HG02981 (cell line): ENCODE measurements around the gene STARD5.
"Not testable (repeated sequence)": the region's sequence is repeated elsewhere in the genome, so short reads cannot be mapped to it uniquely, and the experiment has no call there.

Experiments
- ATAC-seq: cut with Tn5 transposase; IDR thresholded peaks from one replicate; pipeline ENCODE4 v1.9.1; 2021; ENCODE audit warnings: mild to moderate bottlenecking, moderate library complexity; ENCODE audit not compliant: unreplicated experiment

Gene STARD5

GRCh38 chr15:81338170-81339007, 14.4 kb upstream of the STARD5 start:
- ATAC-seq, result no peak

- ATAC-seq, result no peak
Measured at GRCh38 chr15:81337713-81338157, 13.8 kb upstream of the STARD5 start.

DNA sequence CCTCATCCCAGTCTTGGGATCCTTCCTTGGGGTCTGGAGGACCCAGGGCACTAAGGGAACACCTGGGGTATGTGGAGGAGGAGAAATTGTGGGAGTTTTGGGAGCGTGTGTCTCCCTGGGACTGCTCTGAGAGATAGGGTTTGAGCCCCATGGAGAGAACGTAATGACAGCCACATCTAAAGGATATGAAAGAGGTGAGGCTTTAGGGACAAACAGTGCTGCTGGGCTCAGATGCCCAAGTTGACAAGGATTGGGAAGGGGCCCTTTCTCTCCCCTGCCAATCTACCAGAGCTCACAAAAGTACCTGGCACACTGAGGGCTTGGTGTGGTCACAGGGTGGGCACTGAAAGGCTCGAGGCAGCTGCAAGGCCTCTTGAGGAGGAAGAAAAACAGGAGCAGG, 13.3 kb upstream of the STARD5 start:
- ATAC-seq, result no peak

- no peak for ATAC-seq
Measured at GRCh38 chr15:81336568-81336967, 12.6 kb upstream of the STARD5 start.

DNA sequence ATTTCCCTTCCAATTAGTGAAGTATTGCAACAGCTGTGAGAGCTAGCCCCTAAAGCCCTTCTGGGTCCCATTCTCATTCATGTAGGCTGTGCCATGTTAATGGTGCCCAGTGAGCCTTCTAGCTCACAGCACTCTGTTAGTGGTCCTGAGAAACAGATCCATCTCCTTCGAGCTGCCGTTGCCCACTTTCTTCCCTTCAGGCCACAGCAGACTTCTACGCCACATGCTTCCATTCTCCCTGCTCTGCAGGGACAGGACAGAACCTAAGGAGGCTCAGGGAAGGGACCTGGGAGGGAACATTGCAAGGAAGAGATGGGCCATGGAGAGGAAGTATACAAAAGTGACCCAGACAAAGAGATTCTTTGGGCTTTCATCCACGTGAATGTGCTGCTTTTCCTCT, 11.7 kb upstream of the STARD5 start:
- ATAC-seq, result no peak

- ATAC-seq, result no peak
Measured at GRCh38 chr15:81334768-81335435, 11.0 kb upstream of the STARD5 start.

- ATAC-seq, result no peak
Measured at GRCh38 chr15:81333363-81333762, 9.4 kb upstream of the STARD5 start.

DNA sequence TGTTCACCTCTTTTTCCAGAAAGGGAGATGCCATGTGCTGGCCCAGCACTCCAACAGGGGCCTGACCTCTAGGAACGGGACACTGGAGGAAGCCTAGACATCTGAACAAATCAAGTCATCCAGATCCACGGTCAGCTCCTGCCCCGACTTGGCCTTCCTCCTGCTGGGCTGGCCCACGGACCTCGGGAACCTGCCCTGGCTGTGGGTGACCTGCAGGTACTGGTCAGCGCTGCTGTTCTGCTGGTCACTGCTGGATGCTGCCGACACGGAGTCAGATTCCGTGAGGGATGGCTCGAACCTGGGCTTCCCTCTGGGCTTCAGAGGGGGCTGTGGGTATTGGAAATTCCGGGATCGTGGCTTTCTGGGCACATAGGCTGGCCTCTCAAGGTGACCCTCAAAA, 8.4 kb upstream of the STARD5 start:
- ATAC-seq, result no peak

DNA sequence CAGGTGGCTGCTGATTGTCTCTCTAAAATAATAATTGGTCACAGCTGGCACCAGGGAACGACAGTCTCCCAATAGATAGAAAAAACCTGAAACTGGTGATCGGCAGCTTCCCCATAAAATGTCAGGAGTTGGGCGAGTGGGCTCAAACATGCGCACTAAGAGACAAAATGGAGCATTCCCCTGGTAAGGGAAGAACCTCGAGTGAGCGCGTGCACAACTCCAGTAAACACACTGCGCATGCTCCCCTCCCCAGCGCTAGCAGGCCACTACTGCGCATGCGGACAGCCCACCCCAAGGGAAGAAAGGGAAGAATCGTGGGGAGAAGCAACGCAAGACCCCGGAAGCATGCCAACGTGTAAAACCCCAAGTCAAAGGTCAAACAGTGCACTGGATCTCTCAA, 7.7 kb upstream of the STARD5 start:
- no peak for ATAC-seq

- not testable (repeated sequence) for ATAC-seq
Measured at GRCh38 chr15:81331141-81331540, 7.2 kb upstream of the STARD5 start.

- ATAC-seq, result no peak
Measured at GRCh38 chr15:81330366-81331090, 6.6 kb upstream of the STARD5 start.

GRCh38 chr15:81329446-81329845, 5.5 kb upstream of the STARD5 start:
- ATAC-seq, result no peak

DNA sequence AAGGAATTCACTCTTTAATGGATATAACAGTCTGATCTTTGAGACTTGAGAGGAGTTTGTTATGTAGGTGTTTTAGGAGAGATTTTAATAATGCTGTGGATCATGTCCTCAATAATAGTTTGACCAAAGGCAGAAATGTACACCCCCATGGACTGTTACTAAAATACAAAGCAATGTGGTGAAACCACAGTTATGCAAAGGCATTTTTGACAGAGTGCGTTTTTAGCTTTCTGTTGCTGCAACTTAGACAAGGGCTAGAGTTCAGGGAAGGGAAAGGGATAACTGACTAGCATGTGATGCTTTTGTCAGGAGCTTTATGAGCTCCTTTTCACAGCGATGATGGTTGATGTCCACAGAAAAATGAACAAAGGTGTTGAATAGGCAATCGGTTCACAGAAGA, 3.6 kb upstream of the STARD5 start:
- no peak for ATAC-seq

DNA sequence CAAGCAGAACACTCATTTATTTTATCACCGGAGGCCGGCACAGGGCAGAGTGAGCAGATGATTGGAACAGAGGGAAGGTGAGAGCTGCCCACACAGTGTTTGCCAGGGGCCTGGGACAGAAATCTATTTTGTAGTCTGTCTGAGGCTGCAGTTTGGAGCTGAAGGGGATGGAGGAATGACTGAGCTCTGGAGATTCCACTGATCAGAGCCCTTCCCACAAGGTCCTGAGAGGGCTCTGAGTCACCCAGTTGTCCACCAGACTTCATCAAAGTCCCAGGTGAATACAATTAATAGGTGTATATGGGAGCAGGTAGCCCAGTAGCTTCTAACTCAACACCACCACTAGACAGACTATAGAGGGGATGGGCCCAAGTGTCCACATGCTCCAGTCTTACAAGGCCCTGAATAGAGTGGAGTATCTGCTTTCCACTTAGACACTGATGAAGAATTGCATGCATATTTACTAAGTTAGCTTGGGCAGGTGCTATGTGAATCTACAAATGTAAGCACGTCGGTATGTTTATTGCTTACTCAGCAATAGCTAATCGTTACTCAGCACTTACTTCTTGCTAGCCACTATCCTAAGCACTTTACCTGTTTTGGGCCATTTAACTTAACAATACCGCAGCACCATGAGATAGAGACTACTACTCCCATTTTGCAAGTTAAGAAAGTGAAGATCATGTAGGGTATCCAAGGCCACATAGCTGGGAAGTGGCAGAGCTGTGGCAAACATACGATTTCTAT, 2.7 kb upstream of the STARD5 start:
- no peak for ATAC-seq

DNA sequence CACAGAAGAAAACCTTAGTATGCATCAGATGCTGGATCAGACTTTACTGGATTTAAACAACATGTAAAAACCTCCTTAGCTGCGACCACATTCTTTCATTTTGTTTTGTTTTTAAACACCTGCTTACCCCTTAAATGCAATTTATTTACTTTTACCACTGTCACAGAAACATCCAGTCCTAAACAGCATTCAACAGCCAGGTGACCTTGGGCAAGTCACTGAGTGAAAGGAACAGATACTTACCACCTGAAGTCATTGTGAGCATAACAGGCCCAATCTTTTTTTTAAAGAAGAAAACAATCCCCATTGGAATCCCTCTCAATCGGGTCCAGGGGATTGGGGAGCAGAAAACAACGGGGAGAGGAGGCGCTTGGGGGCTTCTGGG, 390 bp downstream of the STARD5 start:
- ATAC-seq, result peak; percentile 4

DNA sequence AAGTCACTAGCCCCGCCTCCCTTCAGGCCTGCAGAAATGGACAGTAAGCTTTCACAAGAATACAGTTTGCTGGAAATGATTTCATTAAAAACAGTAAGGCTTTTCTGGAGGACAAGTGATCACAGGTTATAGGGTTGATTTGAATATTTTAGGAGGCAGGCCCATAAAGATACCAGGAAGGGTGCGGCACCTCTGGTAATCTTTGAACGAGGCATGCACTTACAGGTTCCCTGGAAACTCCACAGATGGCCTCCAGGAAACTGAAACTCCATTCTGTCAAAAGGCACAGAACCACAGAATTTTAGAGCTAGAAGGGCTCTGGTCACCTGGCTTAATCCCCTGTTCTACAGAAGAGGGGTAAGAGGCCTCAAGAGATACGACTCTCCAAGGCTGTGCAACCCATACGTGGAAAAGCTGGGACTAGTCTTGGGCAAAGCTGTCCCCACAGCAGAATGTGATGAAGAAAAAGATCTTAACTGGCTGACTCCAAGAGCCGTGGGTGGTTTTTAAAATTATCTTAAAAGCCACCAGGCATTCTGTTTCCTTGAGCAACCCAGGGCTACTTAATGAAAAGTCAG, 1.2 kb downstream of the STARD5 start:
- no peak for ATAC-seq

DNA sequence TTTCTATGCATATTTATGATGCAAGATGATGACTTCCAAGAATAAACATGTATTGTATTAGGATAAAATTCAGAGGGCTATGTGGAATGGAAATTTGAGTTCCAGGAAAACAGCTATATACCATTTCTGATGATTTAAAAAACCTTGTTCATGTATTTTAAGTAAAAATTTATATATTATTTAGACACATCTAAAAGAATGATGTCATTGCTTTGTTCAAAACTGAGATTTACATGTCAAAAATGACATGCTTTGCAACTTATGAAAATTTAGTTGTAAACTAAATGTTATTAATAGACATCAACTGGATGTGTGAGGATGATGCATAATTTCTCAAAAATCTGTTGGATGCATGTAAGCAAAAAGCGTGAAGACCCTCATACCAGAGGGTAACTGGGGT, 2.3 kb downstream of the STARD5 start:
- no peak for ATAC-seq

- ATAC-seq, result no peak
Measured at GRCh38 chr15:81317642-81318017, 6.3 kb downstream of the STARD5 start.

- ATAC-seq, result no peak
Measured at GRCh38 chr15:81316267-81316666, 7.7 kb downstream of the STARD5 start.

DNA sequence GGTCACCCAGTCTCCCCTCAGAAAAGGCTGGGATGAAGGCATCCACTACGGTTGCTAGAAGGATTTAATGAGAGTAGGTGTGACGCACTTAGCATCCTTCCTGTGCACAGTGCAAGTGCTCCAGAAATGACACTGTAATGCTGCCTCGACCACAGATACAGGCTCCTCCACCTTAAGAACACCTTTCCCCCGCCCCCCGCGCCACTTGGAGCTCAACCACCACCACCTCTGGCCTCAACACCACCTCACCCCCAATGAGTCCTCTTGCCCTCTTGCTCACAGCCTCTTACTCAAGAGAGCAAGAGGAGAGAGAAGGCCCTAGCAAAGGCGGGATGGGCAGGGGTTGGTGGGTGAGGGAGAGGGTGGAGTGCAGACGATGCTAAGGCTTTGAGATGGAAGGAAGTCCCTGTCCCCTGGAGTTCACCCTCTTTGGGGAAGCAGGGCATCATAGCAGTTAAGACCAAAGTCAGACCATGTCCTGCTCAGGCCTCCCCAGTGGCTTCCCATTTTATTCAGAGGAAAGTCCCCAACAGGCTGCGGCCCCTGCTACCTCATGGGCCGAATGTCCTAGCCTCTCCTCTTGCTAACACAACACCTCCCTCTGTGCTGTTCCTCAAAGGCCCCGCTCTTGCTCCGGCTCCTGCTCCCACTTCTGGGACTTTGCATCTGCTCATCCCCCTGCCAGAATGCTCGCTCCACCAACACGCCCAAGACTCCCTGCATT, 8.3 kb downstream of the STARD5 start:
- ATAC-seq, result no peak
